Measurements from ENCODE around the gene TMEM190.

GRCh38 chr19:55336101-55336500 lies 40.5 kb upstream of the TMEM190 start:
- TF ChIP-seq KDM1A (IDR thresholded peaks at IDR 0.05) = no peak
- TF ChIP-seq POLR2AphosphoS5 (IDR thresholded peaks at IDR 0.05; ENCODE audit: control insufficient read depth, insufficient read depth, low read depth, low read length) = no peak
- no peak for TF ChIP-seq CTCF (IDR thresholded peaks at IDR 0.05 in 2 of 3, conservative IDR thresholded peaks at IDR 0.05 in 1 of 3; ENCODE audit: insufficient read depth in 2 of 3, low read depth in 1 of 3, low read length in 3 of 3)
- no peak for TF ChIP-seq POLR2A (conservative IDR thresholded peaks at IDR 0.05)
- TF ChIP-seq E2F1 (CRISPR knock-in tag; IDR thresholded peaks at IDR 0.05) = no peak
- no peak for TF ChIP-seq RNF219 (CRISPR knock-in tag; IDR thresholded peaks at IDR 0.05)

Data from K562 (cell line).